ENCODE results near the gene SLCO3A1. TPM values are rescaled to one million over a fixed set of nuclear protein-coding genes. Genes with fewer than 3 reads are reported as not detected.

The SLCO3A1 gene
- total RNA-seq, 1 experiment from 2014 or later: not detected

DNA sequence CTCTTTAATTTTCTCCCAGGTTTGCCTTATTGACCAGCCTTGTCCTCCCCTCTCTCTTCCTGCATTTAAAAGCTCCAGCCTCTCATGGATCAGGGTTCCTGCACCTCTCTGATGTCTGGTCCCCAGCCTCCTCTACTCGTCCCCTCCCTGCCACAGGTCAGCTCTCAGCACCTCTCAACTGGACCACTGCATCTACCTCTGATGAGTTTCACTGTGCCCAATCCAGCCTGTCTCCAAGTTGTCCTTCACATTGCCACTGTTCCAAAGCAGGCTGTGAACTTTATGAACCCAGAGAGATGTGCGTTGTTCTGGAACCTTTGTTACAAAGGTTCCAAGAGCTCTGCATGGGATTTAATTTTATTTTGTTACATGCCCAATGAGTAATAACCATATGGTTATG is 76.6 kb downstream of the SLCO3A1 start:
- Histone ChIP-seq H3K36me3 (no peaks in the 10 kb centered on the region), H3K27me3 (replicated peaks) (peaks cover 2% of the 10 kb centered on the region; the same call in 1 of the 2 replicates), H3K9me3 (replicated peaks) (no peaks in the 10 kb centered on the region), H3K4me1 (replicated peaks) (no peaks in the 10 kb centered on the region), H3K4me3 (no peak overlapping the region), H3K27ac (no peak overlapping the region)
- DNase-seq (ENCODE audit: low read depth in 1 of 2, low spot score in 2 of 2): no peak

DNA sequence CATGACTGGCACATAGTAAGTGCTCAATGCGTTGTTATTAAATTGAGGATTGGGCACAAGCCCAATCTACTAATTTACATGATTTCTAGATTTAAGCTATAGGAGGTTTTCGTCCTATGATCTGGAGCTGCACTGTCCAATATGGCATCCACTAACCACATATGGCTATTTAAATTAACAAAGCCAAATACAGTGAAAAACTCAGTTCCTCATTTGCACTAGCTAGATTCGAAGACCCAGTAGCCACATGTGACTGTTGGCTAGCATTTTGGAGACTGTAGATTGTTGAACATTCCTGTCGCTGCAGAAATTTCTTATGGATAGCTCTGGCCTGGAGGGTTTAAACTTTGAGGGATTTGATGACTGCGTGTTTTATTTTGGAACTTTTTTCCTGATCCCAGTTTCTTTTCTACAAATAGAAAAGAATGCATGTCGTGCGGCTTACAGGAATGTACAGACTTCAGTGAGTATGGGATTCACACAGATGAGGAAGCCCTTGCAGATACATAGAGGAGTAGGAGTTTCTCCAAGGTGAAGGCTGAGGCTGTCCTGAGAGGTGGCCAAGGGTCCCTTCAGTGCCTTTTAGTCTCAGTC is 82.8 kb downstream of the SLCO3A1 start:
- Histone ChIP-seq H3K4me3 (no peak overlapping the region), H3K9me3 (replicated peaks) (no peaks in the 10 kb centered on the region), H3K4me1 (replicated peaks) (no peaks in the 10 kb centered on the region), H3K27me3 (replicated peaks) (peaks cover 2% of the 10 kb centered on the region; the same call in 1 of the 2 replicates), H3K27ac (no peak overlapping the region), H3K36me3 (no peaks in the 10 kb centered on the region)
- no peak for DNase-seq (ENCODE audit: low read depth in 1 of 2, low spot score in 2 of 2)

DNA sequence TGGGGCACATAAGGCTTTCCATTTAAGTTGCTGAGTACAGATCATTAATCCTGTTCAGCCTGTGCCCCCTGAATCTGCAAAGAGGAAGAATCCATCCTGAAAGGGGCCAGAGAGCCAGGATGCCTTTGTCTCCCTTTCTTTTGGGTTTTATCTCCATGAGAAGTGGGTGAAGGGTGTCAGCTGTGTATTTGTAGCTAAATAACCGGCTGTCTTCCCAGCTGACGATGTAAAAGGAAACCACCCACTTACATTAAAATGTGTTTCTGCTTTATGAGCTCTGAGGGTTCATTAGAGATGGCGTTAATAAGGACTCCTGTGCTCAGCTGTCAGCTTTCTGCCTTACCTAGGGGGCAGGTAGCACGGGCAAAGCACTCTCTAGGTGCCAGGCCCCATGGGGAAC is 83.4 kb downstream of the SLCO3A1 start:
- Histone ChIP-seq H3K4me1 (replicated peaks) (no peaks in the 10 kb centered on the region), H3K36me3 (no peaks in the 10 kb centered on the region), H3K27me3 (replicated peaks) (peaks cover 2% of the 10 kb centered on the region; the same call in 1 of the 2 replicates), H3K27ac (no peak overlapping the region), H3K4me3 (no peak overlapping the region), H3K9me3 (replicated peaks) (no peaks in the 10 kb centered on the region)
- DNase-seq (ENCODE audit: low read depth in 1 of 2, low spot score in 2 of 2): no peak

DNA sequence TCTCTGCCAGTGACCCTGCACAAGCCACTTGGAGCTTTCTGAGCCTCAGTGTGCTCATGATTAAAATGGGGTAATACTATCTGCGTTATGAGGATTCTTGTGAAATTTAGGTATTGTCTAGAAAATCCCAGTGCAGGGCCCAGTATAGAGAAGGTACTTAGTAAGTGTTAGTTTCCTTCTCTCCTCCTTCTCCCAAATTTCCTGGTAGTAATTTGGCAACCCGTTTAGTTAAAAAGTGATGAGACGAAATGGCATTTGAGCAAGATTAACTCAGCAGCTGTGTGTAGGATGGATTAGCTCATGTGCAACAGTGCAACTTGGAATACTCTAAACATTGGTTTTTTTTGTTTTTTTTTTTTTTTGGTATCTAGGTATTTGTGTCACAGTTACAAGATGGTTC is 84.6 kb downstream of the SLCO3A1 start:
- H3K9me3 ChIP-seq (replicated peaks): no peaks in the 10 kb centered on the region
- no peak overlapping the region for H3K27ac ChIP-seq
- DNase-seq (ENCODE audit: low read depth in 1 of 2, low spot score in 2 of 2): no peak
- no peak overlapping the region for H3K4me3 ChIP-seq
- H3K27me3 ChIP-seq (replicated peaks): peaks cover 1% of the 10 kb centered on the region; the same call in 1 of the 2 replicates
- no peaks in the 10 kb centered on the region for H3K4me1 ChIP-seq (replicated peaks)
- no peaks in the 10 kb centered on the region for H3K36me3 ChIP-seq

DNA sequence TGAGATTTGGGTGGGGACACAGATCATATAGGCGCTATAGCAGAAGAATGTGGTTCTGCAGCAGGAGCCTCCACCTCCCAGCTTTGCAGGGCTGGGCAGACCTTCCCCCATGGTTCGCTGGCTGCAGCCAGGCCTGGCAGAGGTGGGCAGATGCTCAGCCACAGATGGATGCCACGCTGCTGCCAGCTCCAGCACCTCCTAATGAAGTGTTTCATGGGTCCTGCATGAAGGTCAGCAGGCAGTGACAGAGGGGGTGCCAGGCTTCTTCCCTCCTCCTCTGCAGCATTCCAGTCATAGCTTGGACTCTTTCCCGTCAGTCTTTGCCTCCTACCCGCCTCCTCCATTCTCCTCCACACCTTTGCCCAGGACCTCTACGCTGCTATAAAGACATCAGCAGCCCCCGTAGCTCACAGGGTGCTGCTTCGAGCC is 85.9 kb downstream of the SLCO3A1 start:
- DNase-seq (ENCODE audit: low read depth in 1 of 2, low spot score in 2 of 2): no peak
- no peak overlapping the region for H3K4me3 ChIP-seq
- no peak overlapping the region for H3K27ac ChIP-seq
- no peaks in the 10 kb centered on the region for H3K36me3 ChIP-seq
- H3K4me1 ChIP-seq (replicated peaks): no peaks in the 10 kb centered on the region
- no peaks in the 10 kb centered on the region for H3K27me3 ChIP-seq (replicated peaks)
- H3K9me3 ChIP-seq (replicated peaks): no peaks in the 10 kb centered on the region

DNA sequence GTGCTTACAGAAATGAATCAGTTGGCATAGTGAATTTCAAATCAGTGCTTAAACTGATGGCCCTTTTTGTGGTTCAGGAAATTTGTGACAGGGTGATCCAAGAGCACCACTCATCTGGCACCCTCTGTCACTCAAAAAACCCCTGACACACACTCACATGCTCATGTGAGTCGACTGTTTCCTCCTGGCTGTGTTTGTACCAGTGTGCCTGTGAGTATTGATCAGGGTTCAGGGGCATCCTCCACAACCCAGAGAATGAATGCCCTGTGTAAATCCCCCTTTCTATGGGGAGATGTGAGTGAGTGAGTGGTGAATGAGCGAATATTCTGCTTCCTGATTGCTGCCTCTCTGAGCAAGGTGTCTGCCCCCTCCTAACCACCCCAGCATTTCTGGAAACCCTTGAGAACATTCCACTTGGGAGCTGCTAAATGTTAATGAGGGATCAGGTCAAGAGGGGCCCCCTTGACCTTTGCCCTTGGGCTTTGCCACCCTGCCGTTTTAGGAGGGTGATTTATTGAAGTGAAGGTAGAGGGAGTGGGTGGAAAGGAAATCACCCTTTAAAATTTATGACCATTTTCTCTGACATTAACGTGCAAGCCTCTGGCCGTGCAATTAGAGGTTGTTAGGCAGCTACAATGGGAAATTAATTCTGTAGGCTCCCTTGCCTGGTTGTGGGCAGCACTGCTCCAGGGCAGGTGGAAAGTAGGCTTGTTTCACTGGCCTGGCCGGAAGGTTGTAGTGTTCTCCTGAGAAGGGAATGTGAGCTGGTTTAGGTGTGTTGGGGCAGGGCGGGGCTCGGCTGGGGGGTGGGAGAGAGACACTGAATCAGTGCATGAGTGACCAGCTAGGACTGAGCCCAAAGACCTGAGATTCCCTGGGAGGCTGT is 87.2 kb downstream of the SLCO3A1 start:
- no peak for DNase-seq (ENCODE audit: low read depth in 1 of 2, low spot score in 2 of 2)
- H3K4me1 ChIP-seq (replicated peaks): no peaks in the 10 kb centered on the region
- no peaks in the 10 kb centered on the region for H3K27me3 ChIP-seq (replicated peaks)
- H3K4me3 ChIP-seq: no peak overlapping the region
- no peak overlapping the region for H3K27ac ChIP-seq
- no peaks in the 10 kb centered on the region for H3K9me3 ChIP-seq (replicated peaks)
- no peaks in the 10 kb centered on the region for H3K36me3 ChIP-seq

DNA sequence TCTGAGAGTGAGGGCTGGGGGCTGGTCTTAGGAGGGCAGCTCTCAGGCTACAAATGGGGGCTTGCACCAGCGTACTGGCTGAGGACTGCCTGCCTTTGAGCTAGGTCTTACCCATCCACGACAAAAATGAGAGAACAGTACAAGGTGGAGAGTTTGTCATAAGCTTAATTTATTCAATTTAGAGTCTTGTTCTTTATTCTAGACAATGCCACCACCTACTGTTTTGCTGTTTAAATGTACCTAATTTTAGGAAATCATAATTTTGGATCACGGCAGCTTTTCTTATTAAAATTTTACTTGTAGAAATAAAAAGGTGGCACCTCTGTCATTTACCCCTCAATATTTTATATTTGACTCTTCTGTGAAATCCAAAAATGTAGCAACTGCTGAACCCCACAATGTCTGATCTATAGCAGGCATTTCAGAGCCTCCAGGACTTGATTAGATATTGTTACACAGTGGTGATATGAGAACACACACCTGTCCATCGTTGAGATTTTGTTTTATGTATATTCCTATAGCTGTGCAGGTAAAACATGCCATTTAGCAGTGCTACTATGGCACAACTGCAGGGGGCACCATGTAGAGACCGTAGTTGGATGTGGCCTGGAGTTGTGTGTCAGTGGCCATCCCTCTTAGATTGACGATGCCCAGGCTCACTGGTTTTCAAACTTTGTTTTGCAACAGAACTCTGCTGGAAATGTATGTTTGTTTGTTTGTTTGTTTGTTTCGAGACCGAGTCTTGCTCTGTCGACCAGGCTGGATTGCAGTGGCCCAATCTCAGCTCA is 88.6 kb downstream of the SLCO3A1 start:
- H3K4me3 ChIP-seq: no peak overlapping the region

DNA sequence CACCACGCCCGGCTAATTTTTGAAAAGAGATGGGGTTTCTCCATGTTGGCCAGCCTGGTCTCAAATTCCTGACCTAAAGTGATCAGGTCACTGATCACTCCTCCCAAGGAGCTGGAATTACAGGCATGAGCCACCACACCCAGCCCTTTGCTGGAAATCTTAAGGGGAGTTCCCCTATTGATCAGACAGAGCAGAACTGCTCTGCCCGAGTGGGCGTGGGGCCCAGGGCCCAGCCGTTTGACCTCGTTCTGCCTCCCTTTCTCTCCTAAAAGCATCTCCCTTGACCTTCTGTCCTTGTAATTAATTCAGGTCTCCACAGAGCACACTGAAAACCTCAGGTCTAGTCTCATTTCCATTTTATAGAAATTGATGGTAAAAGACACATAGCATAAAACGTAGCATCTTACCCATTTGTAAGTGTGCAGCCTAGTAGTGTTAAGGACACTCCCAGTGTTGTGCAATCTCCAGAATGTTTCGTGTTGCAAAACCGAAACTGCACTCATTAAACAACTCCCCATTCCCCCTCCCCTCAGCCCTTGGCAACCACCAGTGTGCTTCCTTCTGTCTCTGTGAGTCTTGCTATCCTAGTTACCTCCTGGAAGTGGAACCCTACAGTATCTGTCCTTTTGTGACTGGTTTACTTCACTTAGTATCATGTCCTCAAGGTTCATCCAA is 89.3 kb downstream of the SLCO3A1 start:
- Histone ChIP-seq H3K4me1 (replicated peaks) (no peaks in the 10 kb centered on the region), H3K9me3 (replicated peaks) (no peaks in the 10 kb centered on the region), H3K36me3 (no peaks in the 10 kb centered on the region), H3K4me3 (no peak overlapping the region), H3K27ac (no peak overlapping the region), H3K27me3 (replicated peaks) (no peaks in the 10 kb centered on the region)
- DNase-seq (ENCODE audit: low read depth in 1 of 2, low spot score in 2 of 2): no peak

More for the DNA sequence above, 88.6 kb downstream of the SLCO3A1 start:
- Histone ChIP-seq H3K27me3 (replicated peaks) (no peaks in the 10 kb centered on the region), H3K9me3 (replicated peaks) (no peaks in the 10 kb centered on the region), H3K36me3 (no peaks in the 10 kb centered on the region), H3K4me1 (replicated peaks) (no peaks in the 10 kb centered on the region), H3K27ac (no peak overlapping the region)
- DNase-seq (ENCODE audit: low read depth in 1 of 2, low spot score in 2 of 2): no peak

DNA sequence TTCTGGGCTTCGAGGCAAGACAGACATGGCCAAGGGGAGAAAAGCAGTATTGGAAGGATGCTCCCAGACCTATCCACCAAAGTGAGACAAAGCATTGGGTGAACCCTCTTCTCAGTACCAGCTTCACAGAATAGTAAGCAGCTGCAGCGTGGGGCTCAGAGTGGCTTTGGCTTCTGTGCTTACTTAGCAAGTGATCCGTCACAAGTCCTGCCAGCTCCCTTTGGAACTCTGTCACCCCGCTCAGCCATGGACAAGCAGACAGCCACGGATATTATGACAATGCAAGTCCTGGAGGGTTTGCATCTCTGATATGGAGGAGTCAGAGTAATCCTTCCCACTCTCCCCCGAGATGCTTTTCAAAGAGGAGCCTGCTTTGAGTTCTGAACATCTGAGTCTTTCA is 90.8 kb downstream of the SLCO3A1 start:
- no peak overlapping the region for H3K27ac ChIP-seq
- H3K36me3 ChIP-seq: no peaks in the 10 kb centered on the region
- no peaks in the 10 kb centered on the region for H3K27me3 ChIP-seq (replicated peaks)
- no peaks in the 10 kb centered on the region for H3K4me1 ChIP-seq (replicated peaks)
- no peaks in the 10 kb centered on the region for H3K9me3 ChIP-seq (replicated peaks)
- DNase-seq (ENCODE audit: low read depth in 1 of 2, low spot score in 2 of 2): no peak
- H3K4me3 ChIP-seq: no peak overlapping the region

DNA sequence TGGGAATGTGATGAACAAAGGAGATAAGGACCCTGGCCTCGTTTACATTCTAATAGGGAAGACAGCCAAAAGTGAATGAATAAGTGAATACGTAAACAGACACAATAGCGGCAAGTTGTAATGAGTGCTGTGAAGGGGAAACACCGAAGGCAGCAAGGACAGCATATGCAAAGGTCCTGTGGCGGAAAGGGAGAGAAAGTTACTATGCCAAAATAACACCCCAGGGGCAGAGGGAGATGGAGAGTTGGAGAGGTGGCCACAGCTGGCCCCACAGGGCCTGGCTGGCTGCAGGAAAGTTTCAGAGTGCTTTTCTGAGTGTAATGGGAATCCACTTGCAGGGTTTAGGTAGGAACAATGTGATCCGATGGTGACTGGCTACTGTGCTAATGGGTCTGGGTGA is 91.9 kb downstream of the SLCO3A1 start:
- Histone ChIP-seq H3K36me3 (no peaks in the 10 kb centered on the region), H3K4me1 (replicated peaks) (no peaks in the 10 kb centered on the region), H3K27ac (no peak overlapping the region), H3K4me3 (no peak overlapping the region), H3K27me3 (replicated peaks) (no peaks in the 10 kb centered on the region), H3K9me3 (replicated peaks) (no peaks in the 10 kb centered on the region)
- no peak for DNase-seq (ENCODE audit: low read depth in 1 of 2, low spot score in 2 of 2)

DNA sequence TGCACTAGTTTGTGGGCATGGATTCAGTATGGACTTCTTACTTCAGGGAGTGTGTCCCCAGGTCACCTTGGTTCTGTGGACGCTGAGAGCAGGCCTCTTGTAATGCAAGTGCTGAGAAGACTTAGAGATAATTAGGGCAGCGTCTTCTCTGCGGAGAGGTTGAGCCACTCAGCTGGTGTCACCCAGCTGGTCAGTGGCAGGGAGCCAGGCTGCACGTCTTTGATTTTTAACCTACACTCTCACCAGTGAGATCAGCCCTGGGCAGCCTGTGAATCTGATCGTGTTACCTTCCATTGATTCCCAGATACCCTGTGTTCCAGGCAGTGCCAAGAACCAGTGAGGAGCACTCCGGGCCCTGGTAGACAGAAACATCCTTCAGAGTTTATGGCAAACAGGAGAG is 92.6 kb downstream of the SLCO3A1 start:
- H3K27ac ChIP-seq: no peak overlapping the region
- H3K36me3 ChIP-seq: no peaks in the 10 kb centered on the region
- H3K4me3 ChIP-seq: no peak overlapping the region
- DNase-seq (ENCODE audit: low read depth in 1 of 2, low spot score in 2 of 2): no peak
- no peaks in the 10 kb centered on the region for H3K9me3 ChIP-seq (replicated peaks)
- H3K4me1 ChIP-seq (replicated peaks): no peaks in the 10 kb centered on the region
- no peaks in the 10 kb centered on the region for H3K27me3 ChIP-seq (replicated peaks)

DNA sequence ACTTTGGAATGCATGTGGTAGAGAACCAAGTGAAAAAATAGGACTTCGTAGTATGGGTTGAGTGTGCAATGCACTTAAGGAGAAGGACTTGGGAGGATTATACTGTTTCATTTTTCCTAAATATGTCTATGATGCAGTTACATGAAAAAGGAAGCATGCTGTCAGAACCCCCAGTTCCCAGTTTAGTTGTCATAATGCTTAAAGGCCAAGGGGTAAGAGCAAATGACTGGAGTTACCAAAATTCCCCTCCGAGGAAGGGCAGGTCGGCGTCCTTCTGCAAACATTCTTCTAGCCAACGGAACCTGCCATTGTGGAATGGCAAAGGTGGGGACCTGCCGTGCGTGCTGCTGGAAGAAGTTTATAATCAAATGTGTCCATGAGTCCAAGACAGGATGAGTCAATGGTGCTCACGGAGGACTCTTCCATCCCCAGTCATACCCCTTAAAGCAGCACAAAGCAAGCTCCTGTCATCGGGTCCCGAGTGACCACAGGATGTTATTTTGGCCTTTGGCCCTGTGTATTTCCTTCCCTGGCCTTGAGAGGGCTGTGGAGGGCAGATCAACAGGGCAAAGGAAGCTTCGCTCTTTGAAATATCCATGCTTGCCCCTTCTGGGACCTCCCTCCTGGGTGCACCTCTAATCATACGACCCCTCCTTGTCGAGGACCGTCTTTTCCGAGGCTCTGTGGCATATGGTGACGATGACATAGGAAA is 93.2 kb downstream of the SLCO3A1 start:
- no peaks in the 10 kb centered on the region for H3K36me3 ChIP-seq
- H3K9me3 ChIP-seq (replicated peaks): no peaks in the 10 kb centered on the region
- no peaks in the 10 kb centered on the region for H3K27me3 ChIP-seq (replicated peaks)
- H3K4me1 ChIP-seq (replicated peaks): no peaks in the 10 kb centered on the region
- no peak overlapping the region for H3K4me3 ChIP-seq
- H3K27ac ChIP-seq: no peak overlapping the region
- DNase-seq (ENCODE audit: low read depth in 1 of 2, low spot score in 2 of 2): no peak

DNA sequence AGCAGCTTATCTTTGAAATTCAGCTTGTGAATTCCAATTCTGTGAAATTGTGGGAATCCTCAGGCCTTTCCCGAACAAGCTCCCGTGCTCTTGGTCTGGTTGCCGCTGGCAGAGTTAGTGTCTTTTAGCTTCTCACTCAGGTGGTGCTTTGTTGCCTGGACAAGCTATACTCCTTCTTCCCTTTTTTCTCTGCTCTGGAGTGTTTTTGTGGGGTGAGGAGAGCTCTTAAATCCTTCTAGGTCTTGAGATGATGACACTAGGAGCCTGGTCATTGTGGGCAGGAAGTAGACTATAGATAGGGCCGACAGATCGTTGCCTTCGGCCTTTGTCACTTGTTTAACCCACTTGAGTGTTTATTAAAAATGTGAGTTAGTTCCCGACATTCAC is 93.8 kb downstream of the SLCO3A1 start:
- no peaks in the 10 kb centered on the region for H3K4me1 ChIP-seq (replicated peaks)
- H3K27ac ChIP-seq: no peak overlapping the region
- no peak overlapping the region for H3K4me3 ChIP-seq
- H3K36me3 ChIP-seq: no peaks in the 10 kb centered on the region
- H3K9me3 ChIP-seq (replicated peaks): no peaks in the 10 kb centered on the region
- no peak for DNase-seq (ENCODE audit: low read depth in 1 of 2, low spot score in 2 of 2)
- no peaks in the 10 kb centered on the region for H3K27me3 ChIP-seq (replicated peaks)
